Subcutaneous adipose tissue (tissue), 4 donors: Measurements from ENCODE around the gene C1orf116. TPM values are rescaled to one million over a fixed set of nuclear protein-coding genes. Genes with fewer than 3 reads are reported as not detected.

Experiments
- total RNA-seq, 4 donors: library from RNA; depleted of rRNA; stranded (reverse); fragments of >200 nt; gene quantifications; one replicate each; pipeline ENCODE4 v1.1.0, GENCODE V29; 2016
- TF ChIP-seq, protein P1 (sequence below): fragments of 450-650 bp; IDR thresholded peaks from one replicate; pipeline ENCODE4 v1.5.1; 2016; ENCODE audit warnings: low read depth, mild to moderate bottlenecking, control low read depth, antibody characterized with exemption, moderate library complexity

C1orf116 gene
- total RNA-seq, 4 donors from 2014 or later = under 0.01 to 0.17 TPM; not detected in 2

DNA sequence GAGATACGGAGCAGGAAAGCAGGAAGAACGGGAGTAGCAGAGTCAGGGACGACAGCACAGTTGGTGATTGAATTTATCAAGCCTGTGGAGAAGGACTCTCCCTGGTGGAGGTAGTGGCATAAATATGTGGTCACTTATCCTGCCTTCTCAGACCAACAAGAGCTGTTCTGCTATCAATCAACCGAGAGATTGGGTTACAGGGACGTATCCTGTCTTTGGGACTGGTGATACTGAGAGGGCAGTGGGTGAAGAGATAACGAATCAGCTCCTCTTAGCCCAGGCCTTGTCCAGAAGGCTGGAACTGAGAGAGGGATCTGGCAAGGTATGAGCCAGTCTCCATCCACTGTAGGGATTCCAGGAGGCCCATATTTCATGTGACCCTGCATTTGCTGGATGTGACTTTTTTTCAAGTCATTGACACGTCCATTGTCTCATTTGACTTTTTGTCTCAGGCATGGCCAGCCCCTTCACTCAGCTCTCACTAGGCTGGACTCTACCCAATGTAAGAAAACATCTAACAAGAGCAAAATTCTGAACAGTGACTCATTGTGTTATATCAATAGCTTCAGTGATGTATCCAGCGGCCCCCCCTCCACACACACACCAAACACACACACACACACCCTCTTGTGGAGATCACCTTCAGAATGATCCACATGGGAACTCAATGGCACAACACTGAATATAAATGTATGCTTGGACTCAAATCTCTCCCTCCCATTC, 11.3 kb downstream of the C1orf116 start:
- TF ChIP-seq, protein P1, sequence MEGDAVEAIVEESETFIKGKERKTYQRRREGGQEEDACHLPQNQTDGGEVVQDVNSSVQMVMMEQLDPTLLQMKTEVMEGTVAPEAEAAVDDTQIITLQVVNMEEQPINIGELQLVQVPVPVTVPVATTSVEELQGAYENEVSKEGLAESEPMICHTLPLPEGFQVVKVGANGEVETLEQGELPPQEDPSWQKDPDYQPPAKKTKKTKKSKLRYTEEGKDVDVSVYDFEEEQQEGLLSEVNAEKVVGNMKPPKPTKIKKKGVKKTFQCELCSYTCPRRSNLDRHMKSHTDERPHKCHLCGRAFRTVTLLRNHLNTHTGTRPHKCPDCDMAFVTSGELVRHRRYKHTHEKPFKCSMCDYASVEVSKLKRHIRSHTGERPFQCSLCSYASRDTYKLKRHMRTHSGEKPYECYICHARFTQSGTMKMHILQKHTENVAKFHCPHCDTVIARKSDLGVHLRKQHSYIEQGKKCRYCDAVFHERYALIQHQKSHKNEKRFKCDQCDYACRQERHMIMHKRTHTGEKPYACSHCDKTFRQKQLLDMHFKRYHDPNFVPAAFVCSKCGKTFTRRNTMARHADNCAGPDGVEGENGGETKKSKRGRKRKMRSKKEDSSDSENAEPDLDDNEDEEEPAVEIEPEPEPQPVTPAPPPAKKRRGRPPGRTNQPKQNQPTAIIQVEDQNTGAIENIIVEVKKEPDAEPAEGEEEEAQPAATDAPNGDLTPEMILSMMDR = no peak

- TF ChIP-seq, protein P1 = no peak
These were observed 11.8 kb downstream of the C1orf116 start for GRCh38 chr1:207020709-207021107.

- TF ChIP-seq, protein P1 = no peak
These were observed 12.4 kb downstream of the C1orf116 start for GRCh38 chr1:207020065-207020708.

DNA sequence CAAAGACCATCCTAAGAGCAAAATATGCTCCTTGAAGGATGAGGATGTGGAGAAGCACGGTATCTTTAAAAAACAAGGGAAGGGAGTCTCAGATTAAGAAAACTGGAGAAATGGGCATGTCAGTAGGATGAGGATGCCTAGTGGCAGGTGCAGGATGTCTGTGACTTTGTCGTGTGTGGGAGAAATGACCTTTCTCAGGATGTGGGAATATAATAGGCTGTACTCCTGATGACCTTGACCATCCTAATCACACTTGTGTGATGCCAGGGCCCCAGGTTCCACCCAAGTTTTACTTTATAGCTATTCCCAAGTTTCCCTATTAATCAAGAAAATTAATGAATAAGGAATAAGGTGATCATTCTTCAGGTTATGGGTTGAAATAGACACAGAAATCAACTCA, 12.9 kb downstream of the C1orf116 start:
- TF ChIP-seq, protein P1 = no peak

GRCh38 chr1:207019161-207019560, 13.4 kb downstream of the C1orf116 start:
- TF ChIP-seq, protein P1 = no peak

GRCh38 chr1:207018707-207019106, 13.8 kb downstream of the C1orf116 start:
- TF ChIP-seq, protein P1 = no peak
